ENCODE data around the gene DPYSL5.

Gene DPYSL5

GRCh38 chr2:26901326-26902183, 53.6 kb downstream of the DPYSL5 start:
- no peak overlapping the region for H3K4me3 ChIP-seq (ENCODE audit: severe bottlenecking)
- H3K4me1 ChIP-seq (ENCODE audit: insufficient read depth, poor library complexity, severe bottlenecking) = no peaks in the 10 kb centered on the region
- no peaks in the 10 kb centered on the region for H3K36me3 ChIP-seq (ENCODE audit: low read depth)
- H3K27ac ChIP-seq (ENCODE audit: poor library complexity, severe bottlenecking) = no peak overlapping the region
- no peaks in the 10 kb centered on the region for H3K9me3 ChIP-seq (ENCODE audit: severe bottlenecking)
- DNase-seq (ENCODE audit: low spot score) (no peak), ATAC-seq (ENCODE audit: low read depth) (no peak)
- TF ChIP-seq, protein P1, sequence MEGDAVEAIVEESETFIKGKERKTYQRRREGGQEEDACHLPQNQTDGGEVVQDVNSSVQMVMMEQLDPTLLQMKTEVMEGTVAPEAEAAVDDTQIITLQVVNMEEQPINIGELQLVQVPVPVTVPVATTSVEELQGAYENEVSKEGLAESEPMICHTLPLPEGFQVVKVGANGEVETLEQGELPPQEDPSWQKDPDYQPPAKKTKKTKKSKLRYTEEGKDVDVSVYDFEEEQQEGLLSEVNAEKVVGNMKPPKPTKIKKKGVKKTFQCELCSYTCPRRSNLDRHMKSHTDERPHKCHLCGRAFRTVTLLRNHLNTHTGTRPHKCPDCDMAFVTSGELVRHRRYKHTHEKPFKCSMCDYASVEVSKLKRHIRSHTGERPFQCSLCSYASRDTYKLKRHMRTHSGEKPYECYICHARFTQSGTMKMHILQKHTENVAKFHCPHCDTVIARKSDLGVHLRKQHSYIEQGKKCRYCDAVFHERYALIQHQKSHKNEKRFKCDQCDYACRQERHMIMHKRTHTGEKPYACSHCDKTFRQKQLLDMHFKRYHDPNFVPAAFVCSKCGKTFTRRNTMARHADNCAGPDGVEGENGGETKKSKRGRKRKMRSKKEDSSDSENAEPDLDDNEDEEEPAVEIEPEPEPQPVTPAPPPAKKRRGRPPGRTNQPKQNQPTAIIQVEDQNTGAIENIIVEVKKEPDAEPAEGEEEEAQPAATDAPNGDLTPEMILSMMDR (IDR thresholded peaks at IDR 0.05; ENCODE audit: poor library complexity, severe bottlenecking) = no peak
- peaks cover 15% of the 10 kb centered on the region for H3K27me3 ChIP-seq (ENCODE audit: insufficient read depth, poor library complexity, severe bottlenecking)

DNA sequence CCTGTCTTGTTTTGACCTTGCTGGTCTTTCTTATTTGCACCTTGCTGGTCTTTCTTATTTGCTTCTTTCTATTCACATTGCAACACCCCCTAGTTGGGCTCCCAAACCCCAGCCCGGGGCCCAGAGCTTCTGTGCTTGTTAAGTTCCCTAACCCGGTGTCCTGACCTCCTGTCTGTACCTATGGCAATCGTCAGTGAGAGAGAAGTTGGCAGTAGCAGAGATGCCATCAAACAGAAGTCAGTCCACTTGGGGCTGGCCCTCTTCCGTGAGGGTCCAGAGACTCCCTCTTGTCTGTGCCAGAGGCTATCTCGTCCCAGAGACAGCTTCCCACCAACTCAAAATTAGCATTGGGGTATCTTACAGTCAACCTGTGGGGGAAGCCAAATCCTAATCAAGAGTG, 55.7 kb downstream of the DPYSL5 start:
- no peak for ATAC-seq (ENCODE audit: low read depth)
- H3K9me3 ChIP-seq (ENCODE audit: severe bottlenecking) = no peaks in the 10 kb centered on the region
- no peak overlapping the region for H3K4me3 ChIP-seq (ENCODE audit: severe bottlenecking)
- peaks cover 23% of the 10 kb centered on the region for H3K27me3 ChIP-seq (ENCODE audit: insufficient read depth, poor library complexity, severe bottlenecking)
- H3K4me1 ChIP-seq (ENCODE audit: insufficient read depth, poor library complexity, severe bottlenecking) = no peaks in the 10 kb centered on the region
- TF ChIP-seq, protein P1 (IDR thresholded peaks at IDR 0.05; ENCODE audit: poor library complexity, severe bottlenecking) = no peak
- no peak for DNase-seq (ENCODE audit: low spot score)
- no peaks in the 10 kb centered on the region for H3K36me3 ChIP-seq (ENCODE audit: low read depth)
- H3K27ac ChIP-seq (ENCODE audit: poor library complexity, severe bottlenecking) = no peak overlapping the region

DNA sequence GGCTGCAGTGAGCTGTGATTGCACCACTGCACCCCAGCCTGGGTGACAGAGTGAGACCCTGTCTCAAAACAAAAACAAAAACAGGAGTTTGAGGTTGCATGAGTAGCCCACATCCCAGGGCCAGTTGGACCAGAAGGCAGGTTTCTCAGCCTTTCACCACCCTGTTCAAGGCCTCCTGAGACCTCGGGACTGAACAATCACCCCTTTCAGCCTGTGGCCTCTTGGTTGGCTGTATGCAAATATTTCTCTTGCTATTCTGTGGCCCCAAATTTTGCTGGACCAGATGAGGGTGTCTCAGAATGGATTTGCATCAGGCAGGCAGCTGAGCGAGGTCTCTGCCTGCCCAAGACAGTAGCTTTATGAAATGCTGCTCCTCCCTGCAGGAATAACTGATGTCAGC, 56.9 kb downstream of the DPYSL5 start:
- DNase-seq (ENCODE audit: low spot score) (no peak), ATAC-seq (ENCODE audit: low read depth) (no peak)
- no peaks in the 10 kb centered on the region for H3K4me1 ChIP-seq (ENCODE audit: insufficient read depth, poor library complexity, severe bottlenecking)
- no peaks in the 10 kb centered on the region for H3K36me3 ChIP-seq (ENCODE audit: low read depth)
- H3K4me3 ChIP-seq (ENCODE audit: severe bottlenecking) = no peak overlapping the region
- TF ChIP-seq, protein P1 (IDR thresholded peaks at IDR 0.05; ENCODE audit: poor library complexity, severe bottlenecking) = no peak
- H3K27me3 ChIP-seq (ENCODE audit: insufficient read depth, poor library complexity, severe bottlenecking) = peaks cover 30% of the 10 kb centered on the region
- H3K9me3 ChIP-seq (ENCODE audit: severe bottlenecking) = no peaks in the 10 kb centered on the region
- no peak overlapping the region for H3K27ac ChIP-seq (ENCODE audit: poor library complexity, severe bottlenecking)

DNA sequence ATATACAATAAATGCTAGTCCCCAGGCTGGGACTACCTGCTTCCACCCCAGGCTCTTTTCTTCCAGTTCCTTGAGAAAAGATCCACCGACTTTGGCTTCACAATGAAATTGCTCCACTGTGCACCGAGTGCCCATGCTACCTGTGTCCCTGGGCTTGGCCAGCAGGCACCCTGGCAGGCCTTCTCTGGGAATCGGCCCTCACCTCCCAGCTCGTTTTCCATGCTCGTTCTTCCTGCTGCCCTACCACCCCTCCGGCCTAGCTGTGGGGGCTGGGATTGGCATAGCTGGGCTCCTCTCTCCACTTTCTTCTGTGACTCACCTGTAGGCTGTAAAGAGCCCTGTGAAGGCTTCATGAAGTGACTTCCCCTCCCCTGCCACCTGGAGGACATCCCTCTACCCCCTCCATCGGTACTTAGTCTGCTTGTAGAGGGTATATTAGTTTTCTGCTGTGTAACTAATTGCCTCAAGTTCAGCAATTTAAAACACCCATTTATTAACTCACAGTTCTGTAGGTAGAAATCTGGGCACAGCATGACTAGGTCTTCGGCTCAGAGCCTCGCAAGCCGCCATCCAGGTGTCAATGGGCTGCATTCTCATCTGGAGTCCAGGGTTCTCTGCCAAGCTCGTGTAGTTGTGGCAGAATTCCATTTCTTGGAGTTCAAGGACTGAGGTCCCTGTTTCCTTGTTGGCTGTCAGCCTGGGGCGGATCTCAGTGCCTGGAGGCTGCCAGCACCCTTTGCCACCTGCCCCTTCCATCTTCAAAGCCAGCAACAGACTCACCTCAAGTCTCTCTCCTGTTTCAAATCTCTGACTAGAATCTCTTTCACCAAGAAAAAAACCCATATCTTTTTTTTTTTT, 57.6 kb downstream of the DPYSL5 start:
- TF ChIP-seq, protein P1 (IDR thresholded peaks at IDR 0.05; ENCODE audit: poor library complexity, severe bottlenecking) = no peak
- ATAC-seq (ENCODE audit: low read depth) = no peak
- Histone ChIP-seq H3K9me3 (ENCODE audit: severe bottlenecking) (no peaks in the 10 kb centered on the region), H3K27ac (ENCODE audit: poor library complexity, severe bottlenecking) (no peak overlapping the region), H3K4me3 (ENCODE audit: severe bottlenecking) (no peak overlapping the region), H3K4me1 (ENCODE audit: insufficient read depth, poor library complexity, severe bottlenecking) (no peaks in the 10 kb centered on the region), H3K36me3 (ENCODE audit: low read depth) (no peaks in the 10 kb centered on the region), H3K27me3 (ENCODE audit: insufficient read depth, poor library complexity, severe bottlenecking) (peaks cover 33% of the 10 kb centered on the region)
- no peak for DNase-seq (ENCODE audit: low spot score)
